H1 (cell line): Measurements from ENCODE around the gene TXLNG. TPM values are rescaled to one million over a fixed set of nuclear protein-coding genes. Genes with fewer than 3 reads are reported as not detected.

Experiments
- CHD1 ChIP-seq: IDR thresholded peaks from 2 replicates; pipeline ENCODE4 v1.6.1; 2012; ENCODE audit warnings: low read depth, low read length, improper control_type of control experiment
- EP300 ChIP-seq, 2 experiments: IDR thresholded peaks; 1 replicate in 1 of 2; 2 replicates in 1 of 2; pipeline ENCODE4 v1.6.1; 2011 to 2012; ENCODE audit warnings: low read depth in 2 of 2, low read length in 2 of 2, mild to moderate bottlenecking in 2 of 2, borderline replicate concordance in 1 of 2, inconsistent platforms in 1 of 2, moderate library complexity in 1 of 2
- HDAC6 ChIP-seq: IDR thresholded peaks from one replicate; pipeline ENCODE4 v1.7.1; 2012; ENCODE audit warnings: low read depth, mild to moderate bottlenecking, inconsistent platforms, low read length, moderate library complexity
- JUND ChIP-seq: IDR thresholded peaks from 2 replicates; pipeline ENCODE4 v1.6.1; 2011; ENCODE audit warnings: mild to moderate bottlenecking, improper control_type of control experiment, low read length
- POLR2AphosphoS5 ChIP-seq: IDR thresholded peaks from 2 replicates; pipeline ENCODE4 v1.6.1; 2011; ENCODE audit warnings: low read depth, low read length
- RXRA ChIP-seq: IDR thresholded peaks from 2 replicates; pipeline ENCODE4 v1.6.1; 2011; ENCODE audit warnings: low read depth, mild to moderate bottlenecking, low read length, moderate library complexity; ENCODE audit not compliant: insufficient read depth
- SRF ChIP-seq: IDR thresholded peaks from 2 replicates; pipeline ENCODE4 v1.6.1; 2011; ENCODE audit warnings: mild to moderate bottlenecking, low read depth, low read length, moderate library complexity
- TBP ChIP-seq: IDR thresholded peaks from 2 replicates; pipeline ENCODE4 v1.6.1; 2011; ENCODE audit warnings: low read depth, low read length, improper control_type of control experiment
- polyA plus RNA-seq, 7 experiments: library from polyadenylated mRNA; depleted of rRNA in 3 of 7; stranded (reverse) in 5 of 7; unstranded in 2 of 7; fragments of >200 nt in 5 of 7; fragments of 200-250 nt in 2 of 7; gene quantifications; 1 replicate in 5 of 7; 2 replicates in 1 of 7; 4 replicates in 1 of 7; pipeline versions ENCODE4 v1.2.1 to v1.2.3, GENCODE V29; 2011 to 2013; ENCODE audit warnings: missing spikeins in 2 of 7, mixed read lengths in 2 of 7
- total RNA-seq: library from RNA; stranded (reverse); fragmentation: NEBNext Ultra II Directional; extraction: Animal tissue kit (Norgen Biotek cat#: 25700); gene quantifications from 2 replicates; pipeline ENCODE4 v1.2.1, GENCODE V29; 2021
- TF ChIP-seq, protein P1 (sequence below): IDR thresholded peaks from 2 replicates; pipeline ENCODE4 v1.6.1; 2012; ENCODE audit warnings: inconsistent platforms

TXLNG gene
- total and polyA plus RNA-seq, 2 of the 8 experiments (the other 6 are each of a cell fraction or from before 2014, with no cell fraction given): 32.9 to 42.9 TPM

- TF ChIP-seq, protein P1, sequence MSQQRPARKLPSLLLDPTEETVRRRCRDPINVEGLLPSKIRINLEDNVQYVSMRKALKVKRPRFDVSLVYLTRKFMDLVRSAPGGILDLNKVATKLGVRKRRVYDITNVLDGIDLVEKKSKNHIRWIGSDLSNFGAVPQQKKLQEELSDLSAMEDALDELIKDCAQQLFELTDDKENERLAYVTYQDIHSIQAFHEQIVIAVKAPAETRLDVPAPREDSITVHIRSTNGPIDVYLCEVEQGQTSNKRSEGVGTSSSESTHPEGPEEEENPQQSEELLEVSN: no peak
- TF ChIP-seq POLR2AphosphoS5 (peak; percentile 15; the same call in 1 of the 2 replicates), TBP (peak; percentile 47), JUND (peak; percentile 92), RXRA (no peak), SRF (no peak), CHD1 (no peak), HDAC6 (no peak), EP300 (IDR thresholded peaks at IDR 0.05; ENCODE audit: borderline replicate concordance in 1 of 2, low read depth in 2 of 2, low read length in 2 of 2) (0 out of 3 replicates have a peak, but pooled peaks of 1 of the 2 experiments have one; percentile 56)
Measured at GRCh38 chrX:16771483-16772398, 14.5 kb upstream of the TXLNG start (continued).
